OCI-LY7 (cell line): ENCODE data around the gene NEB.

Experiments
- EZH2phosphoT487 ChIP-seq: fragments of 200-600 bp; sonication (generic); IDR thresholded peaks from 2 replicates; pipeline ENCODE4 v1.6.1; 2018; ENCODE audit warnings: low read depth, borderline replicate concordance, mild to moderate bottlenecking, mixed run types, antibody characterized with exemption, low read length, moderate library complexity, mixed read lengths
- TF ChIP-seq, protein P1 (sequence below): fragments of 200-600 bp; sonication (generic); conservative IDR thresholded peaks from 2 replicates; pipeline ENCODE4 v1.5.1; 2014; ENCODE audit warnings: mild to moderate bottlenecking, antibody characterized with exemption, low read length, moderate library complexity, mixed read lengths

DNA sequence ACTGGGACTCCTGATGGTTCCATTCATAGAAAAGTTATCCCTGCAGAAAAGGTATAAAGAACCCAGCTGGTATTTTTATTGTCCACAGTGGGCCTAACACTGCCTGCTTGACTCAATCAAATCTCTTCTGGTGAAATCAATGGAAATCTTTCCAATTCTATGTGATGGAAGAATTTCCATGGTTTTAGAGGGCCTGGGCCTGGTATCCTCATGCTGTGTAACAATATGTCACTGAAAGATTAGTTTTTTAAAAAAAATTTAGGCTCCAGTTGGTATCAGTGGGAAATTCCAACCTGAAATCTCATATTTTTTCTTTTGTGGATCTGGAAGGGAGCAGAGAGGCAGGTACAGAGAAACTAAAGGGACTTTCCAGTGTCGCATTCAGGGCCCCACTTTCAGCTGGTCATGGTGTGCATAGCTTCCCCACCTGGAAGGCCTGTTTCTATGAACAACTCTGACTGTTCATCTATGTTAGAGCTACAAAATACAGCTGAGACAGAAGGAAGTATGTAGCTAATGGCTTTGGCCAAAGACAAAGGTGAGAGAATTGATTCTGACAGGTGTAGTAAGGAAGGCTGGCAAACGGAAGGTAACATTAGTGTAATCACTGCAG, 20.9 kb downstream of the NEB start:
- TF ChIP-seq, protein P1, sequence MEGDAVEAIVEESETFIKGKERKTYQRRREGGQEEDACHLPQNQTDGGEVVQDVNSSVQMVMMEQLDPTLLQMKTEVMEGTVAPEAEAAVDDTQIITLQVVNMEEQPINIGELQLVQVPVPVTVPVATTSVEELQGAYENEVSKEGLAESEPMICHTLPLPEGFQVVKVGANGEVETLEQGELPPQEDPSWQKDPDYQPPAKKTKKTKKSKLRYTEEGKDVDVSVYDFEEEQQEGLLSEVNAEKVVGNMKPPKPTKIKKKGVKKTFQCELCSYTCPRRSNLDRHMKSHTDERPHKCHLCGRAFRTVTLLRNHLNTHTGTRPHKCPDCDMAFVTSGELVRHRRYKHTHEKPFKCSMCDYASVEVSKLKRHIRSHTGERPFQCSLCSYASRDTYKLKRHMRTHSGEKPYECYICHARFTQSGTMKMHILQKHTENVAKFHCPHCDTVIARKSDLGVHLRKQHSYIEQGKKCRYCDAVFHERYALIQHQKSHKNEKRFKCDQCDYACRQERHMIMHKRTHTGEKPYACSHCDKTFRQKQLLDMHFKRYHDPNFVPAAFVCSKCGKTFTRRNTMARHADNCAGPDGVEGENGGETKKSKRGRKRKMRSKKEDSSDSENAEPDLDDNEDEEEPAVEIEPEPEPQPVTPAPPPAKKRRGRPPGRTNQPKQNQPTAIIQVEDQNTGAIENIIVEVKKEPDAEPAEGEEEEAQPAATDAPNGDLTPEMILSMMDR = no peak
- no peak for TF ChIP-seq EZH2phosphoT487
